ENCODE results near the gene TMEM178B. TPM values are rescaled to one million over a fixed set of nuclear protein-coding genes. Genes with fewer than 3 reads are reported as not detected.

TMEM178B gene
- polyA plus RNA-seq, 1 of the 3 experiments (the other 2 are of a cell fraction), result 0.20 TPM

- H3K36me3 ChIP-seq (replicated peaks in 1 of 2; ENCODE audit: control insufficient read depth in 1 of 2, insufficient read depth in 2 of 2, low read length in 1 of 2), result no peaks in the 10 kb centered on the region
- no peaks in the 10 kb centered on the region for H3K9me2 ChIP-seq
- H3K9me3 ChIP-seq, result no peaks in the 10 kb centered on the region
- TF ChIP-seq TEAD4 (IDR thresholded peaks at IDR 0.05; ENCODE audit: borderline replicate concordance, insufficient read depth), result no peak
- TF ChIP-seq TAF1 (IDR thresholded peaks at IDR 0.05; ENCODE audit: borderline replicate concordance, low read depth, low read length), result no peak
- TF ChIP-seq EP300 (IDR thresholded peaks at IDR 0.05; ENCODE audit: borderline replicate concordance in 1 of 2, low read depth in 1 of 2, low read length in 1 of 2), result no peak
- no peak for TF ChIP-seq RXRA (IDR thresholded peaks at IDR 0.05; ENCODE audit: borderline replicate concordance, low read depth)
- TF ChIP-seq TCF12 (IDR thresholded peaks at IDR 0.05), result no peak
- TF ChIP-seq JUND (IDR thresholded peaks at IDR 0.05), result no peak
- no peak for TF ChIP-seq IRF3 (IDR thresholded peaks at IDR 0.05; ENCODE audit: low read depth, low read length)
- TF ChIP-seq SMC3 (IDR thresholded peaks at IDR 0.05; ENCODE audit: low read depth, low read length), result no peak
- TF ChIP-seq REST (IDR thresholded peaks at IDR 0.05; ENCODE audit: low read depth, low read length), result no peak
- TF ChIP-seq ZBTB33 (IDR thresholded peaks at IDR 0.05; ENCODE audit: borderline replicate concordance, low read depth), result no peak
- no peak for TF ChIP-seq NRF1 (IDR thresholded peaks at IDR 0.05; ENCODE audit: low read depth, low read length)
- TF ChIP-seq POLR2AphosphoS5 (IDR thresholded peaks at IDR 0.05; ENCODE audit: low read depth, low read length), result no peak
- TF ChIP-seq RCOR1 (IDR thresholded peaks at IDR 0.05; ENCODE audit: low read length), result no peak
- no peak for TF ChIP-seq FOXM1 (IDR thresholded peaks at IDR 0.05; ENCODE audit: low read depth)
- TF ChIP-seq FOSL2 (IDR thresholded peaks at IDR 0.05; ENCODE audit: borderline replicate concordance, low read depth), result no peak
- TF ChIP-seq MEF2A (IDR thresholded peaks at IDR 0.05; ENCODE audit: borderline replicate concordance, low read depth), result no peak
- no peak for TF ChIP-seq PBX3 (IDR thresholded peaks at IDR 0.05)
- no peak for TF ChIP-seq ELF1 (IDR thresholded peaks at IDR 0.05)
- CTCF ChIA-PET, result no interaction called here
- no peak for DNase-seq
- no peaks in the 10 kb centered on the region for H4K20me1 ChIP-seq (ENCODE audit: insufficient read depth)
- H3K27ac ChIP-seq (ENCODE audit: low read depth in 2 of 2, low read length in 1 of 2), result no peak overlapping the region
- no peaks in the 10 kb centered on the region for H3K27me3 ChIP-seq (ENCODE audit: insufficient read depth)
- peaks cover 0 to 20% of the 10 kb centered on the region in 2 experiments; a peak in 2 of 4 replicates for H3K4me1 ChIP-seq (ENCODE audit: control insufficient read depth in 1 of 2, insufficient read depth in 2 of 2, low read depth in 1 of 2, low read length in 1 of 2)
- H3K9ac ChIP-seq, result no peak overlapping the region
- H3F3A ChIP-seq (replicated peaks; ENCODE audit: insufficient read depth), result no peaks in the 10 kb centered on the region
- H3K79me2 ChIP-seq (ENCODE audit: insufficient read depth), result no peaks in the 10 kb centered on the region
- POLR2A ChIA-PET, result no interaction called here
- no peak overlapping the region for H3K4me2 ChIP-seq
- H2AFZ ChIP-seq (ENCODE audit: low read depth), result no peak overlapping the region
- 52% methylated on average over 6 of the region's 6 CpGs for WGBS (ENCODE audit: low lambda C conversion rate)
- H3K4me3 ChIP-seq (ENCODE audit: low read depth in 2 of 2, low read length in 1 of 2), result no peak overlapping the region
Measured at GRCh38 chr7:141118767-141119166, 44.9 kb downstream of the TMEM178B start.

All from SK-N-SH (cell line).